B cell (primary cell): ENCODE results near the gene WASF3. TPM values are rescaled to one million over a fixed set of nuclear protein-coding genes. Genes with fewer than 3 reads are reported as not detected.

Experiments used
- ATAC-seq: fragments of 200-7000 bp; cut with Tn5 transposase; one replicate; pipeline ENCODE4 v1.10.0; 2021; ENCODE audit warnings: low read depth, mild to moderate bottlenecking, moderate number of reproducible peaks, moderate library complexity
- CTCF ChIA-PET: fragments of 350-600 bp; sonication (Branson Sonifier 250); formaldehyde crosslinking; loops from one replicate; lab custom pipeline; 2021; ENCODE audit warnings: antibody characterized with exemption, inconsistent platforms; lab: Charles Lee
- POLR2A ChIA-PET: fragments of 350-600 bp; sonication (Branson Sonifier 250); formaldehyde crosslinking; loops from one replicate; lab custom pipeline; 2021; ENCODE audit warnings: antibody characterized with exemption; lab: Charles Lee
- DNase-seq: peaks from one replicate; pipeline ENCODE4 v3.0.0; 2013
- H2AFZ ChIP-seq: 2 replicates; pipeline ENCODE4 v1.6.1; 2012; ENCODE audit warnings: mild to moderate bottlenecking, low read depth, low read length; ENCODE audit not compliant: insufficient read depth, poor library complexity, severe bottlenecking
- H3K27ac ChIP-seq, 2 donors: 1 replicate in 1 of 2; 2 replicates in 1 of 2; pipeline ENCODE4 v1.5.1; 2012 to 2013; ENCODE audit warnings: low read length in 2 of 2, mild to moderate bottlenecking in 2 of 2, moderate library complexity in 1 of 2
- H3K27me3 ChIP-seq, 4 experiments: fragments of 200-600 bp in 1 of 4; sonication (generic) in 1 of 4; replicated peaks in 1 of 4; 1 replicate in 2 of 4; 2 replicates in 2 of 4; pipeline versions ENCODE4 v1.6.1 to v1.7.0; 2013 to 2016; ENCODE audit warnings: low read length in 3 of 4, mild to moderate bottlenecking in 2 of 4, mixed read lengths in 1 of 4, moderate library complexity in 1 of 4; ENCODE audit not compliant: insufficient read depth in 4 of 4, control insufficient read depth in 3 of 4; ENCODE audit errors: control extremely low read depth in 1 of 4
- H3K36me3 ChIP-seq, 2 experiments: replicated peaks in 1 of 2; 1 replicate in 1 of 2; 2 replicates in 1 of 2; pipeline versions ENCODE4 v1.6.1 to v1.7.1; 2013; ENCODE audit warnings: low read length in 1 of 2; ENCODE audit not compliant: insufficient read depth in 2 of 2, control insufficient read depth in 1 of 2; ENCODE audit errors: control extremely low read depth in 1 of 2, extremely low read depth in 1 of 2
- H3K4me1 ChIP-seq, 2 donors: fragments of 200-600 bp in 1 of 2; sonication (generic) in 1 of 2; 1 replicate in 1 of 2; 2 replicates in 1 of 2; pipeline versions ENCODE4 v1.5.1 to v1.6.1; 2013 to 2017; ENCODE audit warnings: low read length in 2 of 2; ENCODE audit not compliant: control insufficient read depth in 2 of 2, insufficient read depth in 2 of 2
- H3K4me2 ChIP-seq: replicated peaks from 2 replicates; pipeline ENCODE3; 2012; ENCODE audit warnings: mild to moderate bottlenecking, low read depth, low read length; ENCODE audit not compliant: poor library complexity, severe bottlenecking
- H3K4me3 ChIP-seq, 5 experiments: fragments of 200-600 bp in 1 of 5; sonication (generic) in 1 of 5; 1 replicate in 3 of 5; 2 replicates in 2 of 5; pipeline versions ENCODE4 v1.5.1 to v1.7.0; 2011 to 2016; ENCODE audit warnings: low read length in 4 of 5, mild to moderate bottlenecking in 4 of 5, low read depth in 2 of 5, control low read depth in 1 of 5, moderate library complexity in 1 of 5; ENCODE audit not compliant: insufficient read depth in 1 of 5; ENCODE audit errors: control extremely low read depth in 1 of 5, extremely low read depth in 1 of 5
- H3K79me2 ChIP-seq: fragments of 200-600 bp; sonication (generic); one replicate; pipeline ENCODE4 v1.6.0; 2016; ENCODE audit warnings: low read length; ENCODE audit not compliant: control insufficient read depth, insufficient read depth
- H3K9ac ChIP-seq: fragments of 200-600 bp; sonication (generic); 2 replicates; pipeline ENCODE4 v1.6.1; 2017; ENCODE audit warnings: mild to moderate bottlenecking, low read length, moderate library complexity
- H3K9me3 ChIP-seq, 3 donors: one replicate each; pipeline versions ENCODE4 v1.6.1 to v1.7.1; 2013; ENCODE audit warnings: low read length in 2 of 3; ENCODE audit not compliant: control insufficient read depth in 2 of 3, insufficient read depth in 1 of 3; ENCODE audit errors: control extremely low read depth in 1 of 3
- H4K20me1 ChIP-seq: 2 replicates; pipeline ENCODE4 v1.6.0; 2012; ENCODE audit warnings: mild to moderate bottlenecking, low read length; ENCODE audit not compliant: insufficient read depth, control insufficient read depth, poor library complexity, severe bottlenecking
- H3K27ac Mint-ChIP-seq: one replicate; pipeline ENCODE4 v1.8.0; 2021; ENCODE audit warnings: mixed read lengths
- H3K27me3 Mint-ChIP-seq: one replicate; pipeline ENCODE4 v1.8.0; 2021; ENCODE audit warnings: mixed read lengths
- H3K4me1 Mint-ChIP-seq: one replicate; pipeline ENCODE4 v1.8.0; 2021; ENCODE audit warnings: mixed read lengths
- H3K4me3 Mint-ChIP-seq: one replicate; pipeline ENCODE4 v1.8.0; 2021; ENCODE audit warnings: mixed read lengths
- H3K9me3 Mint-ChIP-seq: one replicate; pipeline ENCODE4 v1.8.0; 2022; ENCODE audit warnings: mixed read lengths; ENCODE audit not compliant: insufficient read depth
- EZH2 ChIP-seq: IDR thresholded peaks from 2 replicates; pipeline ENCODE4 v1.6.1; 2012; ENCODE audit warnings: borderline replicate concordance, low read depth, mild to moderate bottlenecking, moderate library complexity, low read length; ENCODE audit not compliant: insufficient read depth, poor library complexity, severe bottlenecking
- WGBS: methylation state at CpG from one replicate; pipeline ENCODE4 v1.1.5; 2013; ENCODE audit warnings: missing lambda C conversion rate; ENCODE audit not compliant: insufficient coverage; 5-methylcytosine and 5-hydroxymethylcytosine counted together
- intact Hi-C: fragments of 100-400 bp; cut with micrococcal nuclease; formaldehyde crosslinking; loops from one replicate; pipeline ENCODE4 v1.10.0; 2022
- polyA plus RNA-seq: library from polyadenylated mRNA; depleted of rRNA; stranded (reverse); fragments of >200 nt; gene quantifications from 2 replicates; pipeline ENCODE4 v1.2.3, GENCODE V29; 2012
- total RNA-seq, 2 donors: library from RNA; stranded (reverse); fragments of 120-200 nt in 1 of 2; gene quantifications; 1 replicate in 1 of 2; 2 replicates in 1 of 2; pipeline versions ENCODE4 v1.2.3 to v1.2.4, GENCODE V29; 2013 to 2022
- TF ChIP-seq, protein P1 (sequence below): fragments of 200-600 bp; IDR thresholded peaks from one replicate; pipeline ENCODE4 v1.8.0; 2022; ENCODE audit warnings: antibody characterized with exemption, mild to moderate bottlenecking

WASF3 gene
- total and polyA plus RNA-seq, 2 donors (not counting 1 experiment from before 2014, with no cell fraction given), result 0.18 to 0.89 TPM

DNA sequence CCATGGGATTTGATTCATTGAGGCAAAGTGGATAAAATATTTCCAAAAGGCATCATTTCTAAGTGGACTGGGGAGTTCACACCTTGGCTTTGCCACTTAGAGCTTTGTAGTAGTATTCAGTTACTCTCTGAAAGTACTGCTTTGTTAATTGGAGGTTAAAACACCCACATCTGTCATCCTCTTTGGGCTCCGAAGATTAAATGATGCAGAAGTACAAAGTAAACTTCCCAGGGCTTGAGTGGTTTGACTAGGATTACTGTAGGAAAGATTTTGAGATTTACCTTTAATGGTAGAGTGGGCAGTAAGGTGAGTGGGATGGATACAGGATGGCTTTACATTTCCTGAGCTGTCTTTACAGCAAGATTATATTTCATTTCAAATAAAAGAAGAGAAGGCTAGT lies 42.4 kb downstream of the WASF3 start:
- Histone ChIP-seq H3K27me3 (peaks cover 0 to 2% (median 0%) of the 10 kb centered on the region in 4 experiments), H2AFZ (no peak overlapping the region), H3K4me2 (no peak overlapping the region), H3K4me1 (peaks cover 0 to 3% of the 10 kb centered on the region in 2 donors), H3K79me2 (no peaks in the 10 kb centered on the region), H3K9ac (no peak overlapping the region), H3K9me3 (peaks cover 1 to 5% (median 5%) of the 10 kb centered on the region in 3 donors), H3K27ac (no peak overlapping the region), H3K4me3 (no peak overlapping the region), H3K36me3 (no peaks in the 10 kb centered on the region), H4K20me1 (no peaks in the 10 kb centered on the region)
- H3K4me3 Mint-ChIP-seq, result no peak overlapping the region
- WGBS, result no CpG with 5 or more reads among the region's 1 CpG
- CTCF ChIA-PET, result no interaction called here
- TF ChIP-seq EZH2, result no peak
- TF ChIP-seq, protein P1, sequence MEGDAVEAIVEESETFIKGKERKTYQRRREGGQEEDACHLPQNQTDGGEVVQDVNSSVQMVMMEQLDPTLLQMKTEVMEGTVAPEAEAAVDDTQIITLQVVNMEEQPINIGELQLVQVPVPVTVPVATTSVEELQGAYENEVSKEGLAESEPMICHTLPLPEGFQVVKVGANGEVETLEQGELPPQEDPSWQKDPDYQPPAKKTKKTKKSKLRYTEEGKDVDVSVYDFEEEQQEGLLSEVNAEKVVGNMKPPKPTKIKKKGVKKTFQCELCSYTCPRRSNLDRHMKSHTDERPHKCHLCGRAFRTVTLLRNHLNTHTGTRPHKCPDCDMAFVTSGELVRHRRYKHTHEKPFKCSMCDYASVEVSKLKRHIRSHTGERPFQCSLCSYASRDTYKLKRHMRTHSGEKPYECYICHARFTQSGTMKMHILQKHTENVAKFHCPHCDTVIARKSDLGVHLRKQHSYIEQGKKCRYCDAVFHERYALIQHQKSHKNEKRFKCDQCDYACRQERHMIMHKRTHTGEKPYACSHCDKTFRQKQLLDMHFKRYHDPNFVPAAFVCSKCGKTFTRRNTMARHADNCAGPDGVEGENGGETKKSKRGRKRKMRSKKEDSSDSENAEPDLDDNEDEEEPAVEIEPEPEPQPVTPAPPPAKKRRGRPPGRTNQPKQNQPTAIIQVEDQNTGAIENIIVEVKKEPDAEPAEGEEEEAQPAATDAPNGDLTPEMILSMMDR, result no peak
- H3K4me1 Mint-ChIP-seq, result peaks cover 4% of the 10 kb centered on the region
- no peak overlapping the region for H3K27ac Mint-ChIP-seq
- POLR2A ChIA-PET, result no interaction called here
- peaks cover 11% of the 10 kb centered on the region for H3K27me3 Mint-ChIP-seq
- intact Hi-C loops, result no loop called here
- ATAC-seq (no peak), DNase-seq (no peak)
- peaks cover 5% of the 10 kb centered on the region for H3K9me3 Mint-ChIP-seq

GRCh38 chr13:26600343-26600742 lies 42.9 kb downstream of the WASF3 start:
- Histone ChIP-seq H3K4me1 (peaks cover 0 to 3% of the 10 kb centered on the region in 2 donors), H3K27me3 (peaks cover 0 to 2% (median 0%) of the 10 kb centered on the region in 4 experiments), H3K4me3 (no peak overlapping the region), H3K27ac (no peak overlapping the region), H4K20me1 (no peaks in the 10 kb centered on the region), H3K9me3 (peaks cover 1 to 5% (median 5%) of the 10 kb centered on the region in 3 donors), H3K36me3 (no peaks in the 10 kb centered on the region), H3K79me2 (no peaks in the 10 kb centered on the region), H3K9ac (no peak overlapping the region), H2AFZ (no peak overlapping the region), H3K4me2 (no peak overlapping the region)
- TF ChIP-seq EZH2, result no peak
- TF ChIP-seq, protein P1, result no peak
- peaks cover 4% of the 10 kb centered on the region for H3K4me1 Mint-ChIP-seq
- intact Hi-C loops, result no loop called here
- peaks cover 4% of the 10 kb centered on the region for H3K9me3 Mint-ChIP-seq
- no peak for ATAC-seq
- no peak overlapping the region for H3K27ac Mint-ChIP-seq
- ChIA-PET POLR2A (no interaction called here), CTCF (no interaction called here)
- DNase-seq, result no peak
- no peak overlapping the region for H3K4me3 Mint-ChIP-seq
- H3K27me3 Mint-ChIP-seq, result peaks cover 10% of the 10 kb centered on the region
- no CpG with 5 or more reads among the region's 1 CpG for WGBS
